Retinal pigment epithelial cell (primary cell): ENCODE results near the gene NEK2.
"Not testable (repeated sequence)": the region's sequence is repeated elsewhere in the genome, so short reads cannot be mapped to it uniquely, and the experiment has no call there.

Experiments used
- DNase-seq: peaks from one replicate; pipeline ENCODE4 v3.0.0-alpha.2; 2010; ENCODE audit warnings: low read depth
- H3K4me3 ChIP-seq: 2 replicates; pipeline ENCODE4 v1.5.1; 2011; ENCODE audit warnings: mild to moderate bottlenecking, low read length, control low read depth, moderate library complexity
- TF ChIP-seq, protein P1 (sequence below): conservative IDR thresholded peaks from 2 replicates; pipeline ENCODE4 v1.5.1; 2011; ENCODE audit warnings: low read depth, low read length, control low read depth, inconsistent platforms

Gene NEK2

DNA sequence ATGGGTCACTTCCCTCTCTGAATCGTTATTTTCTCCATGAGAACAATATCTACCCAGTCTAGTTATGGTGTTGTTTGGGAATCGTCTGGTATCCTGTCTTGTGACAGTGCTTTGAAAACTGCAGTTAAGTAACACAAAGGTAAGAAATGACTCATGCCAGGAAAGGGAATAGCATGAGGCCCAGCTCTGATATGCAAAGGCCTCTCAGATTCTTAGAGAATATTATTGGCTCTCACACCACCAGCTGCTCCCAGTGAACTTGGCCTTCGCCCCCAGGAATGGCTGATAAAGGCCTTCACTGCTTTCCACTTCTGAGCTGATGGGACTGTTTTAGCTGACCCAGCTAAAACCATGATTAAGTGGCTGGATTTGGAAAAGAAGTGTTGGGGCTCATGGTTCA lies 27.1 kb downstream of the NEK2 start:
- no peak overlapping the region for H3K4me3 ChIP-seq
- TF ChIP-seq, protein P1, sequence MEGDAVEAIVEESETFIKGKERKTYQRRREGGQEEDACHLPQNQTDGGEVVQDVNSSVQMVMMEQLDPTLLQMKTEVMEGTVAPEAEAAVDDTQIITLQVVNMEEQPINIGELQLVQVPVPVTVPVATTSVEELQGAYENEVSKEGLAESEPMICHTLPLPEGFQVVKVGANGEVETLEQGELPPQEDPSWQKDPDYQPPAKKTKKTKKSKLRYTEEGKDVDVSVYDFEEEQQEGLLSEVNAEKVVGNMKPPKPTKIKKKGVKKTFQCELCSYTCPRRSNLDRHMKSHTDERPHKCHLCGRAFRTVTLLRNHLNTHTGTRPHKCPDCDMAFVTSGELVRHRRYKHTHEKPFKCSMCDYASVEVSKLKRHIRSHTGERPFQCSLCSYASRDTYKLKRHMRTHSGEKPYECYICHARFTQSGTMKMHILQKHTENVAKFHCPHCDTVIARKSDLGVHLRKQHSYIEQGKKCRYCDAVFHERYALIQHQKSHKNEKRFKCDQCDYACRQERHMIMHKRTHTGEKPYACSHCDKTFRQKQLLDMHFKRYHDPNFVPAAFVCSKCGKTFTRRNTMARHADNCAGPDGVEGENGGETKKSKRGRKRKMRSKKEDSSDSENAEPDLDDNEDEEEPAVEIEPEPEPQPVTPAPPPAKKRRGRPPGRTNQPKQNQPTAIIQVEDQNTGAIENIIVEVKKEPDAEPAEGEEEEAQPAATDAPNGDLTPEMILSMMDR: no peak
- peak; percentile 50 for DNase-seq

DNA sequence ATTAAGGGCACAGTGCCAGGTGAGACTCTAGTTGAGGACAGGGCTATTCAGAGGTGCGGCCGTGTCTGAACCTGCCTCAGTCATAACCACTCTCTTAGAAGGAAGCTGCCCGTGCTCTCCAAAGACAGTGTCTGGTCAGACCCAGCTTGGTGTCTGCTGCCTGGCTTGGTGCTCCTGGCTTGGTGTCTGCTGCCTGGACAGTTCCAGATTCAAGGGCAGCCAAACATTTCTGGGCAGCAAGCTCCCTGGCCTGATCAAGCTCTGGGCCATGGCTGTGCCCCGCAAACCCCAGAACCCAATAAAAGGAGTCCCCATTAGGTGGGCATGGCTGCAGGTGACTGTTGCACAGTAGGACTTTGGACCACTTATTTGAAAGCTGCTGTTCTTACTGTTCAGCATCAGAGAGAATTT lies 27.7 kb downstream of the NEK2 start:
- no peak overlapping the region for H3K4me3 ChIP-seq
- no peak for DNase-seq
- TF ChIP-seq, protein P1: no peak

DNA sequence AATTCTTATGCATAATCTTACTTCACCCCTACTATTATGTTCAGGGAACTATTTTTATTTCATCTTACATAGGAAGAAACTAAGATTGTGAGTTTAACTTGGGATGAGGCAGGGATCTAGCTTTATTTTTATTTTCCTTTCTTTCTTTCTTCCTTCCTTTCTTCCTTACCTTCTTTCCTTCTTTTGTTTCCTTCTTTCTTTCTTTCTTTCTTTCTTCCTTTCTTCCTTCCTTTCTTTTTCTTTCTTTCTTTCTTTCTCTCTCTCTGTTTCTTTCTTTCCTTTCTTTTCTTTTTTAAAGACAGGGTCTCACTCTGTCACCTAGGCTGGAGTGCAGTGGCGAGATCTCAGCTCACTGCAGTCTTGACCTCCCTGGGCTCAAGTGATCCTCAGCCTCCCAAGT lies 28.9 kb downstream of the NEK2 start:
- H3K4me3 ChIP-seq: no peak overlapping the region
- DNase-seq: no peak
- TF ChIP-seq, protein P1: no peak

DNA sequence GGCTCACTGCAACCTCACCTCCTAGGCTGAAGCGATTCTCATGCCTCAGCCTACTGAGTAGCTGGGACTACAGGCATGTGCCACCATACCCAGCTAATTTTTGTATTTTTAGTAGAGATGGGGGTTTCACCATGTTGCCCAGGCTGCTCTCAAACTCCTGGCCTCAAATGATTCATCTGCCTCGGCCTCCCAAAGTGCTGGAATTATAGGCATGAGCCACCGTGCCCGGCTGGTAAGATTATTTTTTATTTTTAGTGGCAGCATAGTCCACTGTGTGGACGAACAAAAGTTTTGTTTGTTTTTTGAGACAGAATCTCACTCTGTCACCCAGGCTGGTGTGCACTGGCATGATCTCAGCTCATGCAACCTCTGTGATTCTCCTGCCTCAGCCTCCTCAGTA lies 29.8 kb downstream of the NEK2 start:
- DNase-seq: not testable (repeated sequence)

DNA sequence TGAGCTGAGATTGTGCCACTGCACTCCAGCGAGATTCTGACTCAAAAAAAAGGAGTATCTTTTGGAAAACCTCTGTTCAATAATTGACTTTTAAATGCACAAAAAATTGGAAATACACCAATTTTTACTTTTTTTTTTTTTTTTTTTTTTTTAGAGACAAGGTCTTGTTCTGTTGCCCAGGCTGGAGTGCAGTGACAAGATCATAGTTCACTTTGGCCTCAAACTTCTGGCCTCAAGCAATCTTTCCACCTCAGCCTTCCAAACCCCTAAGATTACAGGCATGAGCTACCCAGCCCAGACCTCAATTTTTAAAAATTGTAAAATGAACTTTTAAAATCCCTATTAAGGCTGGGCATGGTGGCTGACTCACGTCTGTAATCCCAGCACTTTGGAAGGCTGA lies 30.8 kb downstream of the NEK2 start:
- no peak for DNase-seq

More for the DNA sequence above, 29.8 kb downstream of the NEK2 start:
- H3K4me3 ChIP-seq: not testable (repeated sequence)

DNA sequence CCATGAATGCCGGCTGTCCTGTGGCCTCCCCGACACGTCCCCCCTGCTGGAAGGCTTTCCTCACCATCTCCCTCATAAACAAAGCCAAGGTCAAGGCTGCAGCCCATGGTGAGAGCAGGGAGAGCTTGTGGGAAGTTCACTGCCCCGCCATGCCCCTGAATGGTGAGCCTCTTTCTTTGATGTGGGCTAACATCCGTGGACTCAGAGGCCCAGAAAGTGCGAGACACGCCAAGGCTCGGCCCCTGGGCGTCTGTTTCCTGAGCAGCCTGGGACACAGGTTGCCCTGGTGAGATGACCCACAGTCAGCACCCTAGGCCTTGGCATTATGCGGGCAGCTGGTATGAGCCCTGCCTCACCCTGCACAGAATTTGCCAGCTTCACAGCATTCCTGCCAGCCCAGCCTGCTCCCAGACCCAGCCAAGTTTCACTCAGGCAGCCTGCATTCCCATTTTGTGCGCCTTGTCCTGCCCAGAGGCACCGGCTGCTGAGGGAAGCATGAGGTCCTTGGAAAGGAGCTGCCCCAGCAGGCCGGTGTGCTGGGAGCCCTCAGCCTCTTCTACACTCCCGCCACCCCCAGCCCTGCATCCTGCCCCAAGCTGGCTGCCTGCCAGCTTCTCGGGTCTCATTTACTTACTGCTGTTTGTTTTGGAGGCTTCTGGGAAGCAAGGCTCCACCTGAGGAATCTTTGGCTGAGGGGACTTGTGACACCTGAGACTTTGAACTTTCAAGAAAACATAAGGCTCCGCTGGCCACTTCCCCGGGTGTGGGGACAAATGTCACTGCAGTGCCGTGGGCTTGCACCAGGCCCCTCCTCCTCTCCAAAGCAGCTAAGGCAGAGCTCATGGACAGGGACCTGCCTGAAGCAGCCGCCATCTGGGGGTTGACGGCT lies 31.9 kb downstream of the NEK2 start:
- H3K4me3 ChIP-seq: no peak overlapping the region
- DNase-seq: peak; percentile 54
- TF ChIP-seq, protein P1: no peak

More for the DNA sequence above, 30.8 kb downstream of the NEK2 start:
- TF ChIP-seq, protein P1: no peak
- no peak overlapping the region for H3K4me3 ChIP-seq

DNA sequence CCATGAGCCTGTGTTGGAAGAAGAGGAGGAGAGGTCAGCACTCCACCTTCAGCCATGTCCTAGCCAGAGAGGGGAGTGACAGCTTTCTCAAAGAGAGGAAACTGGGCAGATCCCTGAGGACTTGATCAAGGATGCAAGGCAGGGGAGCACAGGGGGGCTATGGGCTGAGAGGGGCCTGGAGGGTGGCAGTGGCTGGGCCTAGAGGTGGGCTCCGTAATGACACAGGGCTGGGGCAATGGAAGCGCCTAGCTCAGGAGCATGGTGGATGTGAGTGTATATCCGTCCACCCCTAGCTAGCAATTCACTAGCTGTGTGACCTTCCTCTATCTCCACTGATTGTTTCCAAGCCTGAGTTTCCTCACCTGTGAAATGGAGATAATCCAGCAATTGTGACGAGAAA lies 32.6 kb downstream of the NEK2 start:
- DNase-seq: no peak
- no peak overlapping the region for H3K4me3 ChIP-seq
- TF ChIP-seq, protein P1: no peak
